Measurements from ENCODE around the gene SMG6.

The SMG6 gene

GRCh38 chr17:2040942-2041560 lies 262.5 kb downstream of the SMG6 start:
- no peak for DNase-seq

GRCh38 chr17:2040219-2040827 lies 263.3 kb downstream of the SMG6 start:
- no peak for DNase-seq

- no peak for DNase-seq
Observed at GRCh38 chr17:2037155-2037554, 266.4 kb downstream of the SMG6 start.

- no peak for DNase-seq
Observed at GRCh38 chr17:2035541-2036488, 267.8 kb downstream of the SMG6 start.

GRCh38 chr17:2034806-2035540 lies 268.6 kb downstream of the SMG6 start:
- no peak for DNase-seq

GRCh38 chr17:2034157-2034556 lies 269.4 kb downstream of the SMG6 start:
- DNase-seq = no peak

GRCh38 chr17:2033153-2033552 lies 270.4 kb downstream of the SMG6 start:
- DNase-seq = no peak

- DNase-seq = no peak
Observed at GRCh38 chr17:2030779-2031163, 272.8 kb downstream of the SMG6 start.

GRCh38 chr17:2029911-2030778 lies 273.4 kb downstream of the SMG6 start, which contains the start of gene DPH1:
Gene DPH1, plus strand, starts transcription at chr17:2030153. Its CDS starts 17 bp downstream, at chr17:2030170.
- peak; percentile 79 for DNase-seq

GRCh38 chr17:2028737-2029136 lies 274.8 kb downstream of the SMG6 start:
- DNase-seq = no peak

GRCh38 chr17:2028234-2028614 lies 275.4 kb downstream of the SMG6 start:
- DNase-seq = no peak

GRCh38 chr17:2027528-2028233 lies 275.9 kb downstream of the SMG6 start:
- DNase-seq = no peak

GRCh38 chr17:2025622-2026309 lies 277.8 kb downstream of the SMG6 start:
- no peak for DNase-seq

- DNase-seq = peak; percentile 64
Observed at GRCh38 chr17:2025220-2025621, 278.4 kb downstream of the SMG6 start, which contains the start of gene RTN4RL1. Gene RTN4RL1, minus strand, starts transcription at chr17:2025334. Its CDS starts 469 bp downstream, at chr17:2024865.

- DNase-seq = no peak
Observed at GRCh38 chr17:2024572-2025219, 278.9 kb downstream of the SMG6 start.

- no peak for DNase-seq
Observed at GRCh38 chr17:2023692-2024571, 279.7 kb downstream of the SMG6 start.

- no peak for DNase-seq
Observed at GRCh38 chr17:2023256-2023655, 280.3 kb downstream of the SMG6 start.

GRCh38 chr17:2022647-2023240 lies 280.8 kb downstream of the SMG6 start:
- DNase-seq = no peak
